GM21723 (cell line): ENCODE measurements around the gene STAG1.
"Not testable (repeated sequence)": the region's sequence is repeated elsewhere in the genome, so short reads cannot be mapped to it uniquely, and the experiment has no call there.

Experiments used
- ATAC-seq: cut with Tn5 transposase; IDR thresholded peaks from one replicate; pipeline ENCODE4 v1.9.1; 2021; ENCODE audit warnings: mild to moderate bottlenecking, moderate library complexity; ENCODE audit not compliant: unreplicated experiment

Gene STAG1

DNA sequence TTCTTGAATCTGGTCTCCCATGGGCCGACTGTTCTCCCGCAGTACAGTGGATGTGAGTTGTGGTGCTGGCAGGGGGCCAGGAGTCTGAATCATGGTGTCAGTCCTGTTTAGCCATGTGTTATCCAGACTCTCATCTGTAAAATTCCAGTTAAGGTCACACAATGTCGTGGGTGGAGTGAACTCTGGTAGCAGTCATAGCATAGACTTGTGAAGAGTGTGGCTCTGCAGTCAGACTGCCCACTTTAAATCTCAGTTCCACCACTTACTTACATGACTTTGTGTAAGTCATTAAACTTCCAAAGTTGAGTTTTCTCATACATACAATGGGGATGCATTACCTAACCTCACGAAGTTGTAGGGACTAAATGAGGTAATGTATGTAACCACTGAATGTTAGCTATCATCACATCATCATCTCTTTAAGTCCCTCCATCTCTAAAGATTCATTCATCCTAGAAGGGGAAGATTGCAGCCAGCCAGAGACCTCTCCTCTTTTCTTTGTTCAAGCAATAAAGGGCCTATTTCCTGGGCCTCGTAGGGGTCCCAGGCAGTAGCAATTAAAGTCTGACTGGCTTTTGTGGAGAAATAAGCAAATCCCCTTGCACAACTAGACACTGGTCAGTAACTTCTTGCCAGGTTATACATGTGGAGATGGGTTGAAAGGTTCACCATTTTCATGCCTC is 408.2 kb downstream of the STAG1 start:
- ATAC-seq: no peak

DNA sequence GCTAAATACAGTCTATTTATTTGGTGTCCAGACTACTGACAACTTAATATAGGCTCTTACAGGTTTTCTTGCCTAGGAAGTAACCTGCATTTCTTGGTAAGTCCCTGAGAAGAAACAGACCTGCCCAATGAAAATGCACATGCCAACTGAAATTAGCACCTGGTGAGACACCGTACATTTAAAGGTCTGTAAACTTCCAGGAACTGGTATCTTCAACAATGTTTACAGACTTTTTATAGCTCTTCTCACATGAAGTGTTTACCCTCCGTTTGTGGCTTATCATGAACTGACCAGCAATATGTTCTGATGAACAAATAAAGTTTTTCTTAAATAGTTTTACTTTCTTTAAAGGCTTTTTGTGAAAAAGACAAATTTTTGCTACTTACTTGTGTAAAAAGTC is 408.7 kb downstream of the STAG1 start:
- no peak for ATAC-seq

DNA sequence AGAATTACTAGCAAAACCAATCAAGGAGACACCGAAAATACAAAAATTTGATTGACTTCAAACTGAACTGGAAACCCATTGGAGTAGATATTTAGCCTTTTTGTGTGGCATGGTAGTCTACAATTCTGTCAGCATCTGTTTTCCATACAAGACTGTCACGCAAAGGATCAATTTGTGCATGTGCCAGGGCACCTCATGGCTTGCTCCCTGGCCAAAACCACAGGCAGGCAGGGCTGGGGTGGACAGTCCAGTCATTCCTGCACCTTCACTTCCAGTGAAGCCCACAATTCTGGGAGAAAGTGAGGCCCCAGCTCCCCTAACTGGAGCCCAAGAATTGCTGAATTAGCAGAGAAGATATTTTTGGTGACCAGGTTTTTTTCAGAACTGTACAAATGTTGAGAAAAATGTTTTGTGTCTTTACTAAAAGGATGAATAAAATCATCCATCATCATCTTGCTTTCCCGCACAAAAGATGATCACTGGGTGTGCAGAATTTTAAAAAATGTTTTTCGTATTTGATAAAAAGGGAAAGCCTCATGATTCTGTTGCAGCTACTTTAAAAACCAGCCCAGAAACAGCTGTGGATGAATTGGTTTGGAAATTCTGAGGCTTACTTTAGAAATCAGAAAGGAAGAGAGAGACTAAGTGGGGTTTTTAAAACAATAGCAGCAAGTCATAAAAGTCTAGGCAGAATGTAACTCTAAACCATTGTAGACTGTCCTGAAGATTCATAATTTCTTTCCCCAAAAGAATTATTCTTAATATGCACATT is 415.7 kb downstream of the STAG1 start:
- no peak for ATAC-seq

DNA sequence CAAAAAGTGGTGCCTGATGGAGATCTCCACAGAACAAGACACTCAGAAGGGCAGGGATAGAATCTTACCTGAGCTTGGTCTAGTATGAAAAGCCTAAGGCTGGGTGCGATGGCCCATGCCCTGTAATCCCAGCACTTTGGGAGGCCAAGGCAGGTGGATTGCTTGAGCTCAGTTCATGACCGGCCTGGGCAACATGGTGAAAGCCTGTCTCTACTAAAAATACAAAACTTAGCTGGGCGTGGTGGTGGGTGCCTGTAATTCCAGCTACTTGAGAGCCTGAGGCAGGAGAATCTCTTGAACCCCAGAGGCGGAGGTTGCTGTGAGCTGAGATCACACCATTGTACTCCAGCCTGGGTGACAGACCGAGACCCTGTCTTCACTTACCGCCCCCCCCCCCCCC is 417.5 kb downstream of the STAG1 start:
- ATAC-seq: not testable (repeated sequence)

GRCh38 chr3:136334209-136334608 is 418.0 kb downstream of the STAG1 start:
- ATAC-seq: no peak

GRCh38 chr3:136332776-136333175 is 419.4 kb downstream of the STAG1 start:
- ATAC-seq: no peak

GRCh38 chr3:136332302-136332701 is 419.9 kb downstream of the STAG1 start:
- ATAC-seq: no peak

DNA sequence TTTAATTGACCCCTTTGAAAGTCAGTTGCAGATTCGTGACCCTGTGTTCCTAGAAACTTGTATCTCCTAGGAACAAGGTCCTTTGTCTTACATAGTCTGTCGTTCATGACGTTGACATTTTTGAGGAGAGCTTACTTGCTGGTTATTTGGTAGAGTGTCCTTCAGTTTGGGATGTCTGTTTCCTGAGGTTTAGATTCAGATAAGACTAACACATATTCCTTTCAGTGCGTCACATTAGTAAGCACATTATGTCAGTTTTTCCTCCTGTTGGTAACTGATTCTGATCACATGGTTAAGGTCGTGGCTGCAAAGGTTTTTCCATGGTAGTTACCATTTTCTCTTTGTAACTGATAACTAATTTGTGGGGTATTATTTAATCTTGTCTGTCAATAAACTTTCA is 421.3 kb downstream of the STAG1 start:
- ATAC-seq: no peak

DNA sequence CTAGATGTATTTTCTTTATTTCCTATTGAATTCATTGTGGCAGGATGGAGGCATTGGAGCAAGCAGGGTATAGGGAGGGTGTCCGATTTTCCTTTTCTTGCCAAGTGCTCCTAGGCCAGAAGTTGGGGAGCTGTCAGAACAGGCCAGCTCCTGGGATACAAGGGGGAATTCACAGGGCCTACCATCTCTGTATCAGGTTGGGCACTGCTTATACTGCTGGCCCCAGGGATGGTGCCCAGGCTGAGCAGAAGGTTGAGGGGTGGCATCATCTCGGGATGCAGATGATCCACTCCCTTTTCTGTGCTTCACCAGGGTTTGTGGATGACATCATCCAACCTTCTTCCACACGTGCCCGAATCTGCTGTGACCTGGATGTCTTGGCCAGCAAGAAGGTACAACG is 422.6 kb downstream of the STAG1 start:
- ATAC-seq: no peak

- ATAC-seq: no peak
Measured at GRCh38 chr3:136327671-136328070, 424.5 kb downstream of the STAG1 start.

DNA sequence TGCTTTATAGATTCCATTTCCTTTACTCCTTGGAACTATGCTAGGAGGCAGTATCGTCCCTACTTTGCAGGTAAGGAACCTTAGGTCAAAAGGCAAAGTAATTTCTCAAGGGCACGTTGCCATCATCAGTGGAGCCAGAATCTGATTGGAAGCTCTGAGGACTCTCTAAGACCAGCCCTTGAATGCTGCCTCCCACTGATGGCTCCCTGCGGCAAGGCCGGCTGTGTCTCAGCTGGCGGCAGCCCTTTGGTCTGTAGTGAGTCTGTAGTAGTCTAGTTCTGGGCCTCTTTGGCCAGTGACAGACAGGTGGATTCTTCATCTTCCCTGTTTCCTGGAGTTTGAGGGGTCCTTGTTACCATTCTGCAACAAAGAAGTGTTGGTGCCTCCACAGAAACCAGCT is 425.9 kb downstream of the STAG1 start:
- no peak for ATAC-seq

DNA sequence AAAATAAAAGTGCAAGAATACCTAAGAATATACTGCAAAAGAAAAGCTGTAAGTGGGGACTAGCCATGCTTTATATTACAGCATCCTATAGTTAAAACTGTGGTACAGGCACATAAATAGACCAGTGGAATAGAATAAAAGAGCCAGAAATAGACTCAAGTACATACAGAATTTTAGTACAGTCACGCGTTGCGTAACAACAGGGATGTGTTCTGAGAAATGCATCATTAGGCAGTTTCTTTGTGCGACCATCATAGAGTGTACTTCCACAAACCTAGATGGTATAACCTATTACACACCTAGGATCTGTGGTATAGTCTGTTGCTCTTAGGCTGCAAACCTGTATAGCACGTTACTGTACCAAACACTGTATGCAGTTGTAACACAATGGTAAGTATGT is 440.2 kb downstream of the STAG1 start:
- ATAC-seq: no peak

- no peak for ATAC-seq
Measured at GRCh38 chr3:136311261-136311660, 440.9 kb downstream of the STAG1 start.

- ATAC-seq: no peak
Measured at GRCh38 chr3:136305879-136306278, 446.3 kb downstream of the STAG1 start.

GRCh38 chr3:136300444-136300843 is 451.7 kb downstream of the STAG1 start:
- ATAC-seq: no peak

GRCh38 chr3:136297826-136298225 is 454.4 kb downstream of the STAG1 start:
- no peak for ATAC-seq

DNA sequence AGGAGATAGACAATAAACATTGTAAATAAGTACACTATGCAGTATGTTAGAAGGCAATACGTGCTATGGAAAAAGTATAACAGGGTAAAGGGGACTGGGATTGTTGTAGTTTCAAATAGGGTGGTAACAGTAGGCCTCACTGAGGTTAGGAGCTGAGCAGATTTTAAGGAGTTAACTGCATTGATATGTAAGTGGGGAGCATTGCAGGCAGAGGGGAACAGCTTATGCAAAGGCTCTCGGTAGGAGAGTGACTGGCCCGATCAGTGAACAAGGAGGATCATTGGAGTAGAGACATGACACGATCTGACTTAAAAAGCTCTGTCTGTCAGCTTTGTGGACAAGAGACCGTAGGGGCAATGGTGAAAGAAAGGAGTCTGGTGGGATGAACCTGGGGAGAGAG is 455.2 kb downstream of the STAG1 start:
- no peak for ATAC-seq

- no peak for ATAC-seq
Measured at GRCh38 chr3:136294176-136294575, 458.0 kb downstream of the STAG1 start.

- no peak for ATAC-seq
Measured at GRCh38 chr3:136293279-136293678, 458.9 kb downstream of the STAG1 start.

DNA sequence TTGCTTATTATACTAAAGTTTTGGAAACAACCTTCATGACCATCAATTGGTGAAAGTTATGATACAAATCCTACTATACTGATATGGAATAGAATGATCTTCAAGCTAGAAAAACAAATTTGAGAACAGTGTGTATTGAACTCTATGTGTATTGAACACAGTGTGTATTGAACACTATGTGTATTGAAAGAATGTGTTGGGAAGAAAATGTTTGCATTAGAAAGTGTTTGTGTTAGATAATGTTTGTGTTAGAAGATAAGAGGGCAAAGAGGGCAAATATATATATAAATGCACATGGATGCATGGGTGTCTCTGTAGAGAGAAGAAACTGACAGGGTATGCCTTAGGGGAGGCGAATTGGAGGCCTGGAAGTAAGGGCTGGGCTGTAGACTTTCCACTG is 459.7 kb downstream of the STAG1 start:
- no peak for ATAC-seq

- ATAC-seq: no peak
Measured at GRCh38 chr3:136291302-136291701, 460.9 kb downstream of the STAG1 start.
